HG03159 (cell line): ENCODE measurements around the gene DTWD2.
"Not testable (repeated sequence)": the region's sequence is repeated elsewhere in the genome, so short reads cannot be mapped to it uniquely, and the experiment has no call there.

Experiments
- ATAC-seq: cut with Tn5 transposase; IDR thresholded peaks from one replicate; pipeline ENCODE4 v1.9.1; 2021; ENCODE audit warnings: mild to moderate bottlenecking, moderate library complexity; ENCODE audit not compliant: unreplicated experiment

Gene DTWD2

GRCh38 chr5:118952992-118953651 lies 35.2 kb downstream of the DTWD2 start:
- no peak for ATAC-seq

GRCh38 chr5:118952306-118952705 lies 36.0 kb downstream of the DTWD2 start:
- not testable (repeated sequence) for ATAC-seq

GRCh38 chr5:118950354-118950753 lies 38.0 kb downstream of the DTWD2 start:
- not testable (repeated sequence) for ATAC-seq

- no peak for ATAC-seq
These were observed 42.1 kb downstream of the DTWD2 start for GRCh38 chr5:118946138-118946800.

- ATAC-seq: peak; percentile 60
These were observed 50.8 kb downstream of the DTWD2 start for GRCh38 chr5:118937393-118938061.

- ATAC-seq: no peak
These were observed 54.6 kb downstream of the DTWD2 start for GRCh38 chr5:118933703-118934102.

GRCh38 chr5:118931564-118931963 lies 56.8 kb downstream of the DTWD2 start:
- ATAC-seq: no peak

GRCh38 chr5:118924006-118924389 lies 64.3 kb downstream of the DTWD2 start:
- no peak for ATAC-seq

- ATAC-seq: no peak
These were observed 64.9 kb downstream of the DTWD2 start for GRCh38 chr5:118923295-118924005.

- ATAC-seq: no peak
These were observed 66.5 kb downstream of the DTWD2 start for GRCh38 chr5:118921866-118922265.

- ATAC-seq: no peak
These were observed 69.3 kb downstream of the DTWD2 start for GRCh38 chr5:118919016-118919415.

- no peak for ATAC-seq
These were observed 70.1 kb downstream of the DTWD2 start for GRCh38 chr5:118918232-118918631.

- not testable (repeated sequence) for ATAC-seq
These were observed 80.8 kb downstream of the DTWD2 start for GRCh38 chr5:118907536-118907935.

GRCh38 chr5:118906947-118907346 lies 81.4 kb downstream of the DTWD2 start:
- ATAC-seq: no peak

GRCh38 chr5:118905196-118905595 lies 83.2 kb downstream of the DTWD2 start:
- no peak for ATAC-seq

- ATAC-seq: no peak
These were observed 85.5 kb downstream of the DTWD2 start for GRCh38 chr5:118902656-118903438.

- no peak for ATAC-seq
These were observed 93.6 kb downstream of the DTWD2 start for GRCh38 chr5:118894709-118895108.

- ATAC-seq: no peak
These were observed 97.1 kb downstream of the DTWD2 start for GRCh38 chr5:118891252-118891651.

GRCh38 chr5:118889165-118889564 lies 99.2 kb downstream of the DTWD2 start:
- ATAC-seq: no peak

GRCh38 chr5:118888556-118888955 lies 99.8 kb downstream of the DTWD2 start:
- no peak for ATAC-seq

- ATAC-seq: no peak
These were observed 105.0 kb downstream of the DTWD2 start for GRCh38 chr5:118883362-118883761.
